Retinal pigment epithelial cell (primary cell): Measurements from ENCODE around the gene MELTF.

ENCODE experiments used
- DNase-seq: peaks from one replicate; pipeline ENCODE4 v3.0.0-alpha.2; 2010; ENCODE audit warnings: low read depth
- H3K4me3 ChIP-seq: 2 replicates; pipeline ENCODE4 v1.5.1; 2011; ENCODE audit warnings: mild to moderate bottlenecking, low read length, control low read depth, moderate library complexity
- TF ChIP-seq, protein P1 (sequence below): conservative IDR thresholded peaks from 2 replicates; pipeline ENCODE4 v1.5.1; 2011; ENCODE audit warnings: low read depth, low read length, control low read depth, inconsistent platforms

MELTF gene

DNA sequence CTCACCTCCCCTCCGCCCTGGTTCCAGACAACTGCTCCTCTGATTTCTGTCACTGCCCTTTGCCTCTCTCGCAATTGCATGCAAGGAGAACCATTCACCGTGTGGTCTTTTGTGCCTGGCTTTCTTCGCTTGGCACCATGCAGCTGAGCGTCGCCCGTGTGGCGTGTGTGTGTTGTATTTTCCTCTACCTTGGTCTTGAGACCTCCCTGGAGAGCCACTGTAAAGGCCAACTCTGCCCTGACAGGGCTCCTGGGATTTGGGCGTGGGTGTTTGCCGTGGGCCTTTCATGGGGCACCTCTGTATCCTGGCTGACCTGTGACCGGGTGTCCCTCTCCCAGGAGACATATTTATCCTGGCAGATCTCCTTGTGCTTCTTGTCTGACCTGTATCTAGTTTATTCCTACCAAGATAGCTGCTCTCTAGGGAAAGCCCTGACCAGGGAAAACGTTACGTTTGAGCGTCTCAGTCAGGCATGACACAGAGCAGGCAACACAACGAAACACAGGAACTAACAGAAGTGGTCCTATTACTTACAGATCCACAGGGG lies 59.0 kb downstream of the MELTF start:
- DNase-seq: no peak
- TF ChIP-seq, protein P1, sequence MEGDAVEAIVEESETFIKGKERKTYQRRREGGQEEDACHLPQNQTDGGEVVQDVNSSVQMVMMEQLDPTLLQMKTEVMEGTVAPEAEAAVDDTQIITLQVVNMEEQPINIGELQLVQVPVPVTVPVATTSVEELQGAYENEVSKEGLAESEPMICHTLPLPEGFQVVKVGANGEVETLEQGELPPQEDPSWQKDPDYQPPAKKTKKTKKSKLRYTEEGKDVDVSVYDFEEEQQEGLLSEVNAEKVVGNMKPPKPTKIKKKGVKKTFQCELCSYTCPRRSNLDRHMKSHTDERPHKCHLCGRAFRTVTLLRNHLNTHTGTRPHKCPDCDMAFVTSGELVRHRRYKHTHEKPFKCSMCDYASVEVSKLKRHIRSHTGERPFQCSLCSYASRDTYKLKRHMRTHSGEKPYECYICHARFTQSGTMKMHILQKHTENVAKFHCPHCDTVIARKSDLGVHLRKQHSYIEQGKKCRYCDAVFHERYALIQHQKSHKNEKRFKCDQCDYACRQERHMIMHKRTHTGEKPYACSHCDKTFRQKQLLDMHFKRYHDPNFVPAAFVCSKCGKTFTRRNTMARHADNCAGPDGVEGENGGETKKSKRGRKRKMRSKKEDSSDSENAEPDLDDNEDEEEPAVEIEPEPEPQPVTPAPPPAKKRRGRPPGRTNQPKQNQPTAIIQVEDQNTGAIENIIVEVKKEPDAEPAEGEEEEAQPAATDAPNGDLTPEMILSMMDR: no peak
- no peak overlapping the region for H3K4me3 ChIP-seq

DNA sequence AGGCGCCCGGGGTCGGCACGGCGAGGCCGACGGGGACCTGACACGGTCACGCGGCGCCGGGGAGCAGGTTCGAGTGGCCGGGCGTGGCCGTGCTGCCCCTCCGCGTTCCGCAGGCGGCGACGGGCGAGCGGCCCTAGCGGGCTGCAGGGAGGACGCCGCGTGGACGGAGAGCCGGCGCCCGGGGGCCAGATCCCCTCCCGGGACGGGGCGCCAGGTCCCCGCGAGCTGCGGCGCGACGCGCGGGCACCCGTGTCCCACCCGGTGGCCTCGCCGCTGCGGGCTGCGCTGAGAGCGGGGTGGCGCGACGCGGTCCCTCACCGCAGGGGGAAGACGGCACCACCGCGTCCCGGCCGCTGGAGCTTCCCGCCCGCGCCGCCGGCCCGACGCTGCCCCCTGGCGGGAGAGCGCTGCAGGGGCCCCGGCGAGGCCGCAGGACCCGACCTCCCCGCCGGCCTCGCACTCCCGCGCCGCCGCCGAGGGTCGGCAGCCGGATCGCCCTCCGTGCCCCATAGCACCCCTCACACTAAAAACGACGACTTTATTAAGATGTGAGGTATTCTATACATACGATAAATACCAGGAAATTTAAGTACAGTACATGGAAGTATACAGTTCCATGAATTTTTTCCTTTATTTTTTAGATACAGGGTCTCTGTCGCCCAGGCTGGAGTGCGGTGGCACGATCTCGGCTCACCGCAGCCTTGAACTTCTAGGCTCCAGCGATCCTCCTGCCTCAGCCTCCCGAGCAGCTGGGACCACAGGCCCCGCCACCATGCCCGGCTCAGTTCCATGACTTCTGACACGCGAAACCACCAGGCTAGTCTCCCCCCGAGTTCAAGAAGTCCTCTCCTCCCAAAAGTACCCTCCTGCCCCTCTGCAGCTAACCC lies 59.7 kb downstream of the MELTF start:
- TF ChIP-seq, protein P1: peak; percentile 42
- H3K4me3 ChIP-seq: no peak overlapping the region
- DNase-seq: no peak

DNA sequence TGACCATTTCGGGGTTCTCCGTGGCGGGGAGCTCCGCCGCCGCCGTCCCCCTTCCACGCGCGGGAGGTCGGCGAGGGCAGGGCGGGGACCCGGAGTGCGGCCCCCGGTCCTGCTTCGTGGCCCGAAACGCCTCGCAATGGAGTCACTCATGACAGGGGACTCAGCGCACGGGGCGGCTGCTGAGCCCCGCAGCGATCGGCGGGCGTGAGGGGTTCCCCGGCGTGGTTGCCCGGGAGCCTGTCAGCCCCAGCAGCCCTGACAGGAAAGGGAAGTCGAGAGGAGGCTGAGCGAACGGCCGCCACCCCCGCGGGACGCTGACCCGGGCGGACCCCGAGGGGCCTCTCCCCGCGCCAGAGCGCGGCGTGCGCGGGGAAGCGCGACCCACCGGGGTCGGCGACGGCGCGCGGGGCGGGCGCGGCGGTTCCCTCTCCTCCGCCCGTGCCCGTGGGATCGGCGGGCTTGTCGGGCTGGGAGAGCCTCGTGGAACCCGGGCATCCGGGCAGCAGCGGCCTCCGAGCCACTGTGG lies 60.4 kb downstream of the MELTF start:
- no peak for DNase-seq
- peak overlapping the region; percentile 40 for H3K4me3 ChIP-seq
- TF ChIP-seq, protein P1: no peak

DNA sequence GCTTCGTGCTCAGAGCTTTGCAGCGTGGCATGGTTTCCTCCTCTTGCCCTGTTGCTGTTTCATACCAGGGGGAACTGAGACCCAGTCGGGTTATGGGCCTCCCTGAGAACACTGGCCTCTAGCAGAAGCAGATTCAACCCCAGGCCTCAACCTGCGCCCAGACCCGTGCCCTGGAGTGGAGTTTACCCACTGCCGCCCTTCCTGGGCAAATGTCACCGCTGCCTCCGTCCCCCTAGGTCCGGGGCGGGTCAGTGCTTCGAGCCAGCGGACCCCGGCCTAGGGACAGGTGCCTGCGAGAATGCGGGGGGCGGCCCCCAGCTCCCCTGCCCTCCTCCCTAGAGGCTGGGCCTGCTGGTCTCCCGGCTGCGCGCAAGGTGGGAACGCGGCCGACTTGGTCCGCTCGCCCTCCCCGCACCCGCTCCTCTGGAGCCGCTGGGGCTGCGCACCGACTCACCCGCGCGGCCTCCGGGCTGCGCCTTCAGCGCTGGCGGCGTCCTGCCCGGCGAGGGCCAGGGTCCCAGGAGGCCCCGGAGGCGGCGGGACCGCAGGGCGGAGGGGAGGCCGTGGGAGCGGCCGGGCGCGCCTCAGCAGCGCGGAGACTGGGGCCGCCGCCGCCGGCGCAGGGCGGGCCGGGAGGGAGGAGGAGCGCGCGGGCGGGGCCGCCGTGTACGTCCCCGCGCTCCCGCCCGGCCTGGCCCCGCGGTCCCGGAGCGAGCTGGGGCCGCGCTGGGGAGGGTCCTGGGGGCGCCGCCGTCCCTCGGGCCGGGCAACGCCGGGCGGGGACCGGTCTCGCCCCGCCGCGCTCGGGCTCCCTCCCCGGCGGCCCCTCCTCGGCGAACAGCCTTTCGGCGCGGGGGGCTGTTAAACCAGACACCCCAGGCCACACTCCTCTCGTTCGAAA lies 61.1 kb downstream of the MELTF start, which contains the start of gene PIGZ:
Gene PIGZ, minus strand, starts transcription at position 601 of the 901 bp plus-strand sequence. CDS start 16,802 bp downstream, outside the sequence.
- H3K4me3 ChIP-seq: peak within 1 kb of the TSS; percentile 40
- TF ChIP-seq, protein P1: no peak
- DNase-seq: no peak

DNA sequence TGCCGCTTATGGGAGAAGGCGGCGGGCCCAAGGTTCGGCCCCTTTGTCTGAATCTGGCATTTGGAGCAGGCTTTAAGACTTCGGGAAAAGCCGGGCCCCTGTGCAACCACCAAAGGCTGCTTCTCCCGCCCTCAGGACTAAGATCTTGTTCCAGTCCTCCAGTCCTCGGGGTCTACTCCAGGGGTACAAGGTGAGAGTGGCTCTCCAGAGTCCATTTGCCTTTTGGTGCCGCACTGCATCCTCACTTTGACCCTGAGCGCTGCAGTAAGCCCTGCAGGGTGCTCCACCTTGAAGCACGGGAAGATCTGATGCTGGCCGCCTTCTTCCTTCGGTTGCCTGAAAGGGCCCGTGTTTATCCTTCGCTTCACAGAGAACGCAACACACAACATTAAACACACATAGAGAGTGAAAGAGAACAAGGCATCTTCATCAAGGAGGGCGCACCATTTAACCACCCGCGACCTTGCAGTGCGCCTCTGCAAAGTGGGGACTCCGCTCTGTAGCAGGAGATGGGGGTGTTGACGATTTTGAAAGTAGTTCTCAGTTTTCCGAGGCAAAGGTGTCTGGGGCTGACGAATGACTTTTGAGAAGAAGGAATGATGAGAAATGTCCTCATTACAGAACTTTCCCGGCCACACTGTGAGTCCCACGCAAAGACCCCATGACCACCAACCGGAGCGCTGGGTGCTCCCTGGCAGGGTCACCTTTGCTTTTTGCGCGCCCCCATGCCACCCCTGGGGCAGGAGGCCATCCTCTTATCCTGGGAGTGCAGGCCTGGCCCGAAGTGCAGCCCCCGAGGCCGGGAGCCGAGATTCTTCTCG lies 62.0 kb downstream of the MELTF start:
- TF ChIP-seq, protein P1: no peak
- H3K4me3 ChIP-seq: no peak overlapping the region
- no peak for DNase-seq
